Measurements from ENCODE around the gene TESMIN.

TESMIN gene

DNA sequence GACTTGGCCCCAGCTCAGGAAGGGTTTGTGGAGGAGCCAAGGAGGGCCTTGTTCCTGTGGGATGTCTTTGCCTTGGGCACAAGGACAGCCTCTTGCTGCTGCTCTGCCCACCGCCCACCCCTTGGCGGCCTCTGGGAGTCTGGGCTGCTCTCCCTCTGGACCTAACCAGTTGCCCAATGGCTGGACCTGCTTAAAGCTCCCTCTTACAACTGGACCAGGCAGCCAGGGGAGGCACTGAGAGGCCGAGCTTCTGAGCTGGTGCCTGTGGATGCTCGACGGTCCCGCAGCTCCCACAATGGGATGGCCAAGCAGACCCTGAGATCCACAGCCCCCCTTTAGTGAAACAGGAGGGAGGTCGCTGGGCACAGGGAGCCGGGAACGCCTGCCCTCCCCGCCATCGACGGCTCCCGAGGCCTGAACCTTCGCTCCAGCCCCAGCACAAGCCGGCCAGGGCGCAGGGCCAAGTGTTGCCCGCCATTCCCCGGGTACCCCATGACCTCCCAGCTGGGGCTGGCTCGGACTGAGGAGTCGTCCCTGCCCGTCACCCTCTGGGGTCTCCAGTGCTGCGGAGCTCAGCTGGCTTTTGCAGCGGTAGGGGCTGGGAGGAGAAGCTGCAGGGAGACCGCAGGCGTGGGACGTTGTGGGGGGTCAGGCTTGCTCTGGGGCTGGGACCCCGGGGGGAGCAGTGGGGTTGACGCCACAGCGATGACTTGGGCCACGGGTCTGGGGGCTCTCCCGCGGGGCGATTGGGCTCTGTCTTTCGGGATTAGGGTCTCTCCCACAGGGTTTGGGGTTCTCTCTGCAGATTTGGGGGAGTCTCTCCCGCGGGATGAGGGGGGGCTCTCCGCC is 67.6 kb downstream of the TESMIN start:
- no peak for DNase-seq (ENCODE audit: low spot score)

DNA sequence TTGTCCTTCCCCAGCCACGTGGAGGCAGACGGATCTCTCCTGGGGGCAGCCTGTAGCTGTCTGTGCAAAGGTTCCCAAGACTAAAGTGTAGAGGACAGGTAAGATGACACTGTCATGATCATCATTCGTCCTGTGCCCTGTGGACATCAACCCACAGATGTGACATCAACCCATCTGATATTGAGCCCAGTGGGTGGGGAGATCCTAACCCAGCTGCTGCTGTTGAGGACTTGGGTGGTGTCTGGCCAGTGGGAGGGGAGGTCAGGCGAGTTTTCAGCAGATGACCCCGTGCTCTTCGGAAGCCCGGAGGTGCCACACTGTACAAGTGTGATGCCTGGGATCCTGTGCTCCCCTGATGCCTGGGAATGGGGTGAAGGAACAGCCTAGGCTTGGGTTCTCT is 68.2 kb downstream of the TESMIN start:
- DNase-seq (ENCODE audit: low spot score) = no peak

DNA sequence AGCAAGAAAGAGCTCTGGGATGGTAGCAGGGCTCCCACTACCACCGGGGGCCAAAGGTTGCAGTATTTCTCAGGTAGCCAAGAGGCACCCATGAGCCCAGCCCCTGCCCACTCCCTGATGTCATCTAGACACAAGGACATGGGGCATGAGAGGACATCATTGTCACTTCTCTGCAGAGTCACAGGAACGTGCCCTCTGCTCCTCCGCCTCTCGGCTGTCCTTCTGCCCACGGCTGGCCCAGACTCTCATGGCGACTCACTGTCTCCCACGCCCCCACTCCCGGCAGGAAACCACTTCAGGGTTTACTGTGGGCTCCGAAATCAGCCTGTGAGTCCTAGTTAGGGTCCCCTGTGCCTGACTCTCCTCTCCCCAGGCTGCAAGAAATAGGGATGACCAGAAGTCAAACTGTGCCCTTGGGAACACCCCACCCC is 68.8 kb downstream of the TESMIN start:
- no peak for DNase-seq (ENCODE audit: low spot score)

DNA sequence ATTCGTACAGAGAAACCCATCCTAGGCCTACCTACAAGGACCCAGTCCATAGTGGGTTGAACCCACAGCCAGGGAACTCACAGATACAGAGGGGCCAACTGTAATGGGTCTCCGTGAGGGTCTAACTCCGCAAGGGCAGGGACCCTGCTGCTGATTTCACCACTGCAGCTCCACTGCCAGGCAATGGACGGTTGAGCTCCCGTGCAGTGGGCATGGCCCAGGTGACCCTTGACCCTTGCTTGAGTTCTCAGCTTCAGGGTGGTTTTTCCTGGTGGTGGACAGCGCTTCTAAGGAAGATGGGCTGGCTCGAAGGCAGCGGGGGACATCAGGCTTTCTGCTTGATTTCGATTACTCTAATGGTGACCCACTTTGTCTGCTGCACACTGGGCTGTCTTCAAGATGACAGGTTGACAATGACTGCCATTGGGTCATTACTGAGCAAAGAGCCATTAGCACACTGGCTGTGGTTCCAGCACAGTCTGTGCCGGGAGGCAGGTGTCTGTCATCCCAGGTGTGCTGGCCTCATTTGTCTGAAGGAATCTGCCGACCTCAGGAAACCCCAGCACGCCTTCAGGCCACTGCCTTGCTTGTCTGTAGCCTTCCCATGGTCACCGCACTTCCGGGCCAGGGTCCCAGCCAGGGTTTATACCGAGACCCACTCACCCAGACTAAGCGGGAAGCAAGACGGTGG is 70.6 kb downstream of the TESMIN start:
- no peak for DNase-seq (ENCODE audit: low spot score)

DNA sequence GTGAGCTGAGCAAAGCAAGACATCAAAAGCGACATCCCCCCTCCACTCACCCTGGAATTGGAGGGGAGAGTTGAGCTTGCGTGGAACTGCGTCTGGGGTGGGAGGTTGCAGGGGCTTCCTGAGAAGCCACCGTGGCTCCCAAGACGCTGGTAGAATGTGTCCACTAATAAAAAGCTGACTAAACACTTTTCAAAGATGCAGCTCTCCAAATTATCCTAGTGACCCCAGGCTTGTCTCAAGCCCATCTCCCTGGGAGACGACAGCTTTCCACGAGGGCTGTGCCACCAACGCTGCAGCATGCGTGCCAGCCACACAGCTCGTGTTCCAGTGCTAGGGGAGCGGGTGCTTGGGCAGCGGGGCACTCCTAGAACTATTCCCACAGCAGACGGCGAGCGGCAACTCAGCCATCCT is 73.3 kb downstream of the TESMIN start:
- no peak for DNase-seq (ENCODE audit: low spot score)

DNA sequence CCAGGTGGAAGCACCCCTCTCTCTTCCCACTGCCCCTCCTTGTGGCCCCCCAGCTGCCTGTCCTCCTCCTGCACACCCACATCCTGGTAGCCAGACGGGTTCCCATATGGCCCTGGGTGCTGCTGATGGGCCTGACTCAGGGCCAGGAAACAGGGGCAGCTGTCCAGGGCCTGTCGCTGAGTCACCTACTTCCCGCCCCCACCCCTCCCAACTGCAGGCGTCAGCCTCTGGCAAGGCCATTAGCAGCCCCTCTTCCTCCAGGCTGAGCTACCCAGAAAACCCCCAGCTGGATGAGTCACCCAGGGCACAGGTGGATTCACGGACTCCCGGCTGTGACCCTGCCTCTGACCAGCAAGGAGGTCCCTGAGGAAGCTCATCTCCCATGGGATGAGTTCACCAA is 73.9 kb downstream of the TESMIN start:
- peak; percentile 64 for DNase-seq (ENCODE audit: low spot score)

DNA sequence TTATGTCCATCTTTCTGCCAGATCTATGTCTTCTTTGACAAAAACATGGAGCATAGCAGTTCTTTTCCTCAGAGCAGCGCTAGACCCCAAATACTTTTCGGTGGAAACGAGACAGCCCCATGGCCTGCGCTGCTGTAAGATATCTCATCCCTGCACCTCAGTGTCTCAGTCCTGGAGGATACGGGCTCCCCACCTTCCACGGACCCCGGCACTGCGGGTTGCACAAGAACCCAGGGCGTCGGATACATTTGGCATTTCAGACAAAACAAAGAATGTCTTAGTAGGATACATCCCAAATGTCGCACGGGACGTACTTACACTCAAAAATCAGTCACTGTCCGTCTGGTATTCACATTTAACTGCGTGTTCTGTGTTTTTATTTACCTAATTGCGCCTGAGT is 76.9 kb downstream of the TESMIN start:
- no peak for DNase-seq (ENCODE audit: low spot score)

DNA sequence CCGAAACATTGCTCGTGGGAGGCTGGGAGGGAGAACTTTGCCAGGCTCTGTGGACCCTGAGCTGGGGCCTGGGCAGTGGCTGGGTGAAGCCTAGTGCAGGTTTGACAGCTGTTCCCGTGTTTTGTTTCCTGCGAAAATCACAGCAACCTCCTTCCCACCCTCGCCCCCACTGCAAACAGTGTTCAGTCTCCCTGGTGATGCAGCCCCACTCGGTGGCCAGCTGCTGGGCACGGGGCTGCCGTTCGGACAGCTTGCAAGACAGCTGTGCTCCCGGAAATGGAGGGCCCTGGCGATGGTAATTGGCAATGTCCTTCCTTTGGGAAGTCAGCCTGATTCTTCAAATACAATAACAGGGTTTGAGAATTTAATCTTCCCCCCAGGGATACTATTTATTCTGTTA is 77.3 kb downstream of the TESMIN start:
- DNase-seq (ENCODE audit: low spot score) = no peak

DNA sequence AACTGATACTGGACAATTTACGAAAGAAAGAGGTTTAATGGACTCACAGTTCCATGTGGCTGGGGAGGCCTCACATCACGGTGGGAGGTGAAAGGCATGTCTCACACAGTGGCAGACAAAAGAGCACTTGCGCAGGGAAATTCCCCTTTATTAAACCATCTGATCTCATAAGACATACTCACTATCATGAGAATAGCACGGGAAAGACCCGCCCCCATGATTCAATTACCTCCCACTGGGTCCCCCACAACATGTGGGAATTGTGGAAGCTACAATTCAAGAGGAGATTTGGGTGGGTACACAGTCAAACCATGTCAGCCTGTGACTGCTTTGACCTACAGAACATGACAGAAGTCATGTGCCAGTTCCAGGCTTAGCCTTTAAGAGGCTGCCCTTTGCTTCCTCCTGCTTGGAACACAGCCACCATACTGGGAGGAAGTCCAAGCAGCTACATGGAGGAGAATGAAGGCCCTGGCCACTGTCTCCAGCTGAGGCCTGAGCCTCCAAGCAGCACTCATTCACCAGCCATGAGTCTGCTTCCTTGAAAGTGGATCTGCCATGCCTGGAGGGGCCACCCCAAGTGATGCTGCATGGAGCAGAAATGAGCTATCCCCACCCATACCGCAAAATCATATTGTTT is 77.9 kb downstream of the TESMIN start:
- no peak for DNase-seq (ENCODE audit: low spot score)

DNA sequence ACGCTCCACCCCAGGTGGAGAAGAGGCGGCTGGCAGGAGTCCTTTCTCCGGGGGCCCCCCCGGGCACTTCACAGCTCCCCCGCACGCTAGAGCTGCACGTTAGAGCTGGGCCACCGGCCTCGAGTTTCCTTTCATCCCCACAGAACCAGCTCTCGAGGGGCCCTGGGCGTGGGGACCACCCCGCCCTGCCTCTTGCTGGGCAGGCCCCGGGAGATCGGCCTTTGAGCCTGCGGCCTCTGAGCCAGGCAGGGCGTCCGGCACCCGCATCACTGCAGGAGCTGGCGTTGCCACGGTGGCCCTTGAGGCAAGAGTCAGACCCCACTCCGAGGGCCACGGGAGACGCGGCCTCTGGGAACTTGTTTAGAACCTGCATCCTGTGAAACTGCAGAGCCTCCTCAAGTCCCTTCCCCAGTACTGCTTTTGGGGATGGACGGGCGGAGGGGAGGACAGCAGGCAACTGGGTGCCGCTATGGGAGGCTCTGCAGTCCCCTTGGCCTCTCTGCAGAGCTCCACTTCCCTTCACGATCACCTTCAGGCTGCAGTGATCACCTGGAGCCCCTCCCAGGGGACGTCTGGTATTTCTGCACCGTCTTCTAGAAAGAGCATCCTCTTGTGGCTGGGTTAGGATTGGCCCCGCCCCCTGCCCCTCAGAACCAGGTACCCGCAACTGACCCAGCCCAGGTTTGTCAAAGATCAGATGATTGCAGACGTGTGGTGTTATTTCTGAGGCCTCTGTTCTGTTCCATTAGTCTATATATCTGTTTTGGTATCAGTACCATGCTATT is 80.9 kb downstream of the TESMIN start:
- DNase-seq (ENCODE audit: low spot score) = peak; percentile 63

DNA sequence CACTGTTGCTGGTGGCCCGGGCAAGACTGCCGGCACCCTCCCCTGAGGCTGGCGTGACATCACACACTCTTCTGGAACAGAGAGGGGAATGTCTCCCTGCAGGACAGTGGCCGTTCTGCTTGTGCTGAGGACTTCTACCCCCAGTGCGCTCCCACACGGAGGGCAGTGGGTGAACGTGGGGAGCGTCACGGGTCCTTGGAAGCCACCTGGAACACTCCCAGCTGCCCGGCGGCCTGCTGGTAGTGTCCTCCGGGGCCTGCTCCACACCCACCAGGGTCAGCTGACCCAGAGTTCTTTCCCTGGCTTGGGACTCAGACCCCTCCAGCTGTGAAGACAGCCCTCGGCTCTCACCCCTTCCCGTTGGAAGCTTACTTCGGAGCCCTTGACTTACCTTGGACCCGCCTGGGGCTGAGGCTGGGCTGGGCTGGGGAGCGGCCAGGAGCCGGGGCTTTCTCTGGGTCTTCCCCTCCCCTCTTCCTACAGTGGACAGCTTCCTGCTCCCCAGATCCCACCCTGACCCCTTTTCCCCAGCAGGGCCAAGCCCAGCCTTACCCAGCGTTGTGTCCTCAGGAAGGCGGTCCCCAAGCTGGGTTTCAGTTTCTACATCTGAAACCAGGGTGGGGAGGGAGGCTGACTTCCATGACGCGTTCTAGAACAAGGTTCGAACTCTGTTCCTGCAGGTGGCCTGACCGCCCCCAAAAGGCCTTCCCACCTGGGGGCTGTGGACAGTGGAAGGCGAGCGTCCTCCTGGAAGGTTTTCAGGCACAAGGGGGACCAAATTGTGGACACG is 81.8 kb downstream of the TESMIN start:
- DNase-seq (ENCODE audit: low spot score) = no peak

DNA sequence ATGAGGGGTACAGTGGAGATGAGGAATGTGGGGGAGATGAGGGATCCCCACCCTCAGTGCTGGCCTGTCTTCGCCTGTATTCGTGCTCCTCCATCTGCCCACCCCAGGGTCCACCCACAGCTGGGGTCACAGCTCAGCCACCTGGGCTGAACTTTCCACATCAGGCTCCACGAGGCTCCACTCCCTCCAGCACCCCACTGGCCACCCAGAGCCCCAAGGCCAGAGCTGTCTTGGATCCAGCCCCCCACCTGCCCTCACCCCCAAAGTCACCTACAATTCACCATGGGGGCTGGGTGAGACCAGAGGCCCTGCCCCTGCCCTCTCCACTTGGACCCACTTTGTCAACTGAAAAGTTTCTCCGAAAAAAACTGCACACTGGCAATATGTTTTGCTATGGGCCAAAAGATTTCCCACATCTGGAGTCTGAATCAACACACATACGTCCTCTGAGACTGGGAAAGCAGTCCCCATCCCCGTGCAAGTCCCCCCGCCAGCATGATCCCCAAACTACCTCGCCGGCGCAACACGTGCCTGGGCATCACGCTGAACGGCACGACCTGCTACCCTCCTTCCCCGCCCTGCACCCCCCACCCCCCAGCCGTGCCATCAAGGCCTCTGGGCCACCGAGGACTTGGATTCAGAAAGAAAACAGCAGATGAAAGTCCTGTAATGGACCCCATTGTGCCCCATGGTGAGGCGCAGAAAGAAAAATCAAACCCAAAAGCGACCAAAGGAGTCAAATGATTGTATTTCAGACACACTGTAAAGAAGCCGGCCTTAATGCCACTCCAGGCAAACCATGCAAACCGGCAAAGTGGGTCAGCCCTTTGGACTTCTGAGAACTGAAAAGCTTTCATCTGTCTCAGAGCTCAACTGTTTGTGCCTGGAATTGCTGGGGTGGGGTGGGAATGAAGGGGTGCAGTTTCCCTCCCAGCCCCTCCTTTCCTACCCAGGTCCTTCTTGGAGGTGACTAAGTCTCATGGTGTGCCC is 83.5 kb downstream of the TESMIN start:
- DNase-seq (ENCODE audit: low spot score) = no peak

DNA sequence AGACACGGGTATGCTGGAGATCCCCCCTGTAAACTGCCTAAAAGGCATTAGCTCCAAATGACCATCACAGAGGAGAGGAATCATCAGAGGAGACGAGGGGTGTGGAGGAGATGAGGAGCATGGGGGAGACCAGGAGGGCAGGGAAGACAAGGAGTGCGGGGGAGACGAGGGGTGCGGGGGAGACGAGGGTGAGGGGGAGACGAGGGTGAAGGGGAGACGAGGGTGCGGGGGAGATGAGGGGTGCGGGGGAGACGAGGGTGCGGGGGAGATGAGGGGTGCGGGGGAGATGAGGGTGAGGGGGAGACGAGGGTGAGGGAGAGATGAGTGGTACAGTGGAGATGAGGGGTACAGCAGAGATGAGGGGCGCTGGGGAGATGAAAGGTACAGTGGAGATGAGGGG is 84.5 kb downstream of the TESMIN start:
- DNase-seq (ENCODE audit: low spot score) = no peak

DNA sequence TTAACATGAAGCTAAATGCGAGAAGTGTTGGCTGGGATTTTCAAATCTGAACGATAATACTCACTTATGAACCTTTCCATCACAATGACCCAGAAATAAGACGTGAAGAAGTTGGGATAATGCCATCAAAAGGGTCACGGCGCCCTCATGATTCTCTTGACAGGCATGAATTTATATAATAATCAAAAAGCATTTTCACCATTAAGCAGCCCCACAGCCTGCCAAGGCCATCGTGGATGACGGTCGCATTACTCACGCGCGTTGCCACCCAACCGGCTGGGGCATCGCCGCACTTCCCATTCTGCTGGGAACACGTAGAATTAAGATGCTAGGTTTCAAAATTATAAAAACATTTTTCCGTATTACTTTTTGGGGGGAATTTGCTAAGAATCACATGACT is 85.9 kb downstream of the TESMIN start:
- DNase-seq (ENCODE audit: low spot score) = no peak

DNA sequence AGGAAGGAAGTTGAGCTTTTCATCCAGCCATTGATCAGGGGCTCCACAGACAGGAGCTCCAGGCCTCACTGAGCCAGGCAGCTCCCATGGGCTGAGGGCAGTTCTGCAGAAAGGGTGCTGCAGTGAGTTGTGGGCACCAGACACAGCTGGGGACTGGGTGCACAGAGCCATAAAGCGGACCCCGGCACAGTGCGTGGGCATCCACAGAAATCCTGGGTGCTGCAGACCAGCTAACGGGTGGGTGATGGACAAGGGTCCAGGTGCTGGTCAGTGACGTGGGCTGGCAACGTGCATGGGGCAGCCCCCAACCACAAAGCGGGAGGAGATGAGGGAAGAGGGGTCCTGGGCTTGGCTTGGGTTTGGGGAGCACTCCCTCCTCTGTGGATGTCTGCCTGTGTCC is 86.4 kb downstream of the TESMIN start:
- no peak for DNase-seq (ENCODE audit: low spot score)

DNA sequence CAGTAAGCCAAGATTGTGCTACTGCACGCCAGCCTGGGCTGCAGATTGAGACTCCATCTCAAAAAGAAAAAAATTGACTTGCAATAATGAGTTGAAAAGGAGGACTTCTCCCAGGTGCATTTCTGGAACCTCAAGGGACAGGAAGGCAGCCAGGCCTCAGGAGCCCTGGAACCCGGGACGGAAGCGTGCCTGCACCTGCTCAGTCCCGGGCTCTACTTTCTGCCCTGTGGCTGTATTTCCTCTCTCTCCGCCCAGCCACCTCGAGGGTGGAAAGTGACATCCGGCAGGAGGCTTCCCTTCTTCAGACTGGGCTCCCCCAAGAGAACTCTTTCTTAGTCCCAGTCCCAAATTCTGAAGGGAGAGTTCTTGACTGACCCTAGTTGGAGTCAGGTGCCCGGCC is 87.2 kb downstream of the TESMIN start:
- DNase-seq (ENCODE audit: low spot score) = no peak

DNA sequence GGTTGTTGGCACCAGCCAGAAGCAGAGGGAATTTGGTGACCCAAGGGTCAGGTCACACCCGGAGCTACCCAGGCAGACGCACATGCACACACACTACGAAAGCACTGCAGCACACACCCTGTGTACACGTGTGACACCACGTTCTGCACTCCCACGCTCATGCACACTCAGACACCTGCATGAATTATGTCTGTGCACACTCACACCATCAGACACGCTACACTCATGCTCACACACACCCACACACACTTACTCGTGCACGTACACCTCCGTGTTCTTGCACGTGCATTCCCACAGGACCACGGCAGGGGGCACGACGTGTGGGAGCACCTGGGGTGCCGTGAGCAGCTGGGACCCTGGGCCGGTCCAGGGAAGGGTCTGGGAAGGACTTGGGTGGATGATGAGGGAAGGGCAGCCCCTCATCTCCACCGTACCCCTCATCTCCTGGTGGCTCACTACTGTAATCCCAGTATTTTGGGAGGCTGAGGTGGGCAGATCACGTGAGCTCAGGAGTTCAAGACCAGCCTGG is 87.8 kb downstream of the TESMIN start:
- no peak for DNase-seq (ENCODE audit: low spot score)

DNA sequence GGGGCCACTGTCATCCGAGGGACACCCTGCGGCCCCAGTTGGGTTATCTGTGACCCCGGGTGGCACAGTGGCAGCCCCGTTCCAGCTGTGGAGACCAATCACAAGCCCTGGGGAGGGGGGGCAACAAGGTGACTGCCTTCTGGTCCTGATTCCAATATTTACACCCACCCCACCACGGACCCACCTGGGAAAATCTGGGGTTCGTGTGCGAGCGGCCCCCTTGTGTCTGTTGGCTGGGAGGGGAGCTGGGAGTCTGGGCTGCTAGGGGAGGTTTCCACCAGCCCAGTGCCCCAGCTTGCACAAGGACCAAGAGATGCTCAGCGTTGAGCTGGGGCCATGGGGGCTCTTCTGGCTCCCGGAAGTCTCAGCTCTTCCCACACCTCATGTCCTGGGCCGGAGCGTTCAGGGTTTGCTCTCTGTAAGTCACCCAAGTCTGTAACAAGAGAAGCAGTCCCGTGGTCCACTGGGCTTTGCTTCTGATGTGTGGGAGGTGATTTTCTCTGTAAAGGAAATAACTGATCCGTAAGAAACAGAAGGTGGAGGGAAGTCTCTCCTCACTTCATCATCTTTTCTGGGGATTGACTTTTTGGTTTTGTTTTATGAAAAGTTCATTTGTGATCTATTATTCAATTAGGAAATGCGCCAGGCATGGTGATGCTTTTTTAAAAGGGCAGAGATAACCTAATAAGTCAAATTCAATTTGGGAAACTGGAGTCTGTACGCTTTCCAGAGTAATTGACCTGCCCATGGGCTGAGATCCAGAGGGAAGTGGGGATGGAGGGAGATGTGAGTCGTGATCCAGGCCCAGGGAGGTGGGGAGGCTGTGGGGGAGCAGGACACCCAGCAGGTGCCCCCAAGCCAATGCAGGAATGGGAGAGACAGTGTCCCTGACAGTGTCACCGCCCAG is 89.4 kb downstream of the TESMIN start:
- no peak for DNase-seq (ENCODE audit: low spot score)

DNA sequence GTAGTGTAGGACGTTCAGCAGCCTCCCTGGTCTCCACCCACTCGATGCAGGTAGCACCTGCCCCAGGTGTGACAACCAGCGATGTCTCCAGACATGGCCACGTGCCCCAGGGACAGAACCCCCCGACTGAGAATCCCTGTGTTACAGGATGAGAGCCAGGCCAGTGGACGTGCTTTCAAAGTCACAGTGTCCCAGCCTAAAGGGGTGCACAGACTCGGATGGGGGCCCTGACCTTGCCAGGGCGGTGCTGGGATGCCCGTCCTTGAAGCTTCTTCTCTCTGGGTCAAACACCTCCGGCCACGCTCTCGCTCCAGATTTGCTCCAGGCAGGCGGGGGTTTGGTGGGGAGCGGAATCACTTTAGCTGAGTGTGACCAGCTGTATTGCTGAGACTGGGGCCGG is 90.3 kb downstream of the TESMIN start:
- DNase-seq (ENCODE audit: low spot score) = no peak
